ENCODE data around the gene EIF3K.

The EIF3K gene

DNA sequence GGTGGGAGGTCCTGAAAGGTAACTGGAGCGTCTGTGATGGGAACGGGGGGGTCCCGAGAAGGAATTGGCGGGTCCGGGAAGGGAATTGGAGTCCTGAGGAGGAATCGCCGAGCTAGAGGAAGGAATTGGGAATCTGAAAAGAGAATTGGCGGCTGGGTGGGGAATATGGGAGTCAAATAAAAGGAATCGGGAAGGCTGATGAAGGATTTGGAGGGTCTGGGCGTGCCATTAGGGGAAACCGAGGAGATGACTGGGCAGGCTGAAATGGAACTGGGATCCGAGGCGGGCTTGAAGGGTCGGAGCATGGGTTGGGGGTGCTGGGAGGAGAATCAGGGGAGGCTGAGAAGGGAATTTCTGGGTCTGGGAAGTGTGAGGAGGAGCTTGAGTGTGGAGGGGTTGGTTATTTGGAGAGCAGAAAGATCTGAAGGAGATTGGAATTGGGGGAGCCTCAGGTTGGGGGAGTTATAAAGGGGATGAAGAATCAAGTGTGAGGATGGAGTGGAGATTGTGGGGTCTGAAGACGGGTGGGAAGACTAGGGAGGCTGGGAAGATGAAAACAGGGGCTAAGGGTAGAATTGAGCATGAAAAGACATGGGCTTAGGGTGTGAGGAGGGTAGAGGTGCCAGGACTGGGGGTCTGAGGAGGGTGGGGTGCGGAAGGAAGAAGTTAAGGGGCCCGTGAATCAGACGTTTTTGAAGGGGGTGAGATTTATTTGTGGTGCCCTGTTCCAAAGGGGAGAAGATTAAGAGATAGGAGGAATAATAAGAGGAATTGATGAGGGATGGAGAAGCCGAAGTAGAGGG is 29.2 kb downstream of the EIF3K start (continued):
- TF ChIP-seq ZNF433 (tag by site-specific recombination; IDR thresholded peaks at IDR 0.05; ENCODE audit: low read depth), result no peak
- no peak for TF ChIP-seq ZNF221 (tag by site-specific recombination; IDR thresholded peaks at IDR 0.05; ENCODE audit: borderline replicate concordance)
- TF ChIP-seq, protein P1, sequence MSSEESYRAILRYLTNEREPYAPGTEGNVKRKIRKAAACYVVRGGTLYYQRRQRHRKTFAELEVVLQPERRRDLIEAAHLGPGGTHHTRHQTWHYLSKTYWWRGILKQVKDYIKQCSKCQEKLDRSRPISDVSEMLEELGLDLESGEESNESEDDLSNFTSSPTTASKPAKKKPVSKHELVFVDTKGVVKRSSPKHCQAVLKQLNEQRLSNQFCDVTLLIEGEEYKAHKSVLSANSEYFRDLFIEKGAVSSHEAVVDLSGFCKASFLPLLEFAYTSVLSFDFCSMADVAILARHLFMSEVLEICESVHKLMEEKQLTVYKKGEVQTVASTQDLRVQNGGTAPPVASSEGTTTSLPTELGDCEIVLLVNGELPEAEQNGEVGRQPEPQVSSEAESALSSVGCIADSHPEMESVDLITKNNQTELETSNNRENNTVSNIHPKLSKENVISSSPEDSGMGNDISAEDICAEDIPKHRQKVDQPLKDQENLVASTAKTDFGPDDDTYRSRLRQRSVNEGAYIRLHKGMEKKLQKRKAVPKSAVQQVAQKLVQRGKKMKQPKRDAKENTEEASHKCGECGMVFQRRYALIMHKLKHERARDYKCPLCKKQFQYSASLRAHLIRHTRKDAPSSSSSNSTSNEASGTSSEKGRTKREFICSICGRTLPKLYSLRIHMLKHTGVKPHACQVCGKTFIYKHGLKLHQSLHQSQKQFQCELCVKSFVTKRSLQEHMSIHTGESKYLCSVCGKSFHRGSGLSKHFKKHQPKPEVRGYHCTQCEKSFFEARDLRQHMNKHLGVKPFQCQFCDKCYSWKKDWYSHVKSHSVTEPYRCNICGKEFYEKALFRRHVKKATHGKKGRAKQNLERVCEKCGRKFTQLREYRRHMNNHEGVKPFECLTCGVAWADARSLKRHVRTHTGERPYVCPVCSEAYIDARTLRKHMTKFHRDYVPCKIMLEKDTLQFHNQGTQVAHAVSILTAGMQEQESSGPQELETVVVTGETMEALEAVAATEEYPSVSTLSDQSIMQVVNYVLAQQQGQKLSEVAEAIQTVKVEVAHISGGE (tag by site-specific recombination; conservative IDR thresholded peaks at IDR 0.05; ENCODE audit: low read depth), result 0 out of 2 replicates have a peak, but pooled peaks have one; percentile 9
- TF ChIP-seq, protein P2, sequence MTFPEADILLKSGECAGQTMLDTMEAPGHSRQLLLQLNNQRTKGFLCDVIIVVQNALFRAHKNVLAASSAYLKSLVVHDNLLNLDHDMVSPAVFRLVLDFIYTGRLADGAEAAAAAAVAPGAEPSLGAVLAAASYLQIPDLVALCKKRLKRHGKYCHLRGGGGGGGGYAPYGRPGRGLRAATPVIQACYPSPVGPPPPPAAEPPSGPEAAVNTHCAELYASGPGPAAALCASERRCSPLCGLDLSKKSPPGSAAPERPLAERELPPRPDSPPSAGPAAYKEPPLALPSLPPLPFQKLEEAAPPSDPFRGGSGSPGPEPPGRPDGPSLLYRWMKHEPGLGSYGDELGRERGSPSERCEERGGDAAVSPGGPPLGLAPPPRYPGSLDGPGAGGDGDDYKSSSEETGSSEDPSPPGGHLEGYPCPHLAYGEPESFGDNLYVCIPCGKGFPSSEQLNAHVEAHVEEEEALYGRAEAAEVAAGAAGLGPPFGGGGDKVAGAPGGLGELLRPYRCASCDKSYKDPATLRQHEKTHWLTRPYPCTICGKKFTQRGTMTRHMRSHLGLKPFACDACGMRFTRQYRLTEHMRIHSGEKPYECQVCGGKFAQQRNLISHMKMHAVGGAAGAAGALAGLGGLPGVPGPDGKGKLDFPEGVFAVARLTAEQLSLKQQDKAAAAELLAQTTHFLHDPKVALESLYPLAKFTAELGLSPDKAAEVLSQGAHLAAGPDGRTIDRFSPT (tag by site-specific recombination; IDR thresholded peaks at IDR 0.05), result peak; percentile 64
- peak; percentile 63; the same call in 1 of the 2 replicates for TF ChIP-seq IKZF3 (tag by site-specific recombination; IDR thresholded peaks at IDR 0.05)
- TF ChIP-seq ZNF112 (tag by site-specific recombination; IDR thresholded peaks at IDR 0.05), result no peak
- TF ChIP-seq, protein P3, sequence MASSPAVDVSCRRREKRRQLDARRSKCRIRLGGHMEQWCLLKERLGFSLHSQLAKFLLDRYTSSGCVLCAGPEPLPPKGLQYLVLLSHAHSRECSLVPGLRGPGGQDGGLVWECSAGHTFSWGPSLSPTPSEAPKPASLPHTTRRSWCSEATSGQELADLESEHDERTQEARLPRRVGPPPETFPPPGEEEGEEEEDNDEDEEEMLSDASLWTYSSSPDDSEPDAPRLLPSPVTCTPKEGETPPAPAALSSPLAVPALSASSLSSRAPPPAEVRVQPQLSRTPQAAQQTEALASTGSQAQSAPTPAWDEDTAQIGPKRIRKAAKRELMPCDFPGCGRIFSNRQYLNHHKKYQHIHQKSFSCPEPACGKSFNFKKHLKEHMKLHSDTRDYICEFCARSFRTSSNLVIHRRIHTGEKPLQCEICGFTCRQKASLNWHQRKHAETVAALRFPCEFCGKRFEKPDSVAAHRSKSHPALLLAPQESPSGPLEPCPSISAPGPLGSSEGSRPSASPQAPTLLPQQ (tag by site-specific recombination; IDR thresholded peaks at IDR 0.05), result no peak; the same call in 1 of the 2 replicates
- no peak for TF ChIP-seq ZNF549 (tag by site-specific recombination; IDR thresholded peaks at IDR 0.05)

DNA sequence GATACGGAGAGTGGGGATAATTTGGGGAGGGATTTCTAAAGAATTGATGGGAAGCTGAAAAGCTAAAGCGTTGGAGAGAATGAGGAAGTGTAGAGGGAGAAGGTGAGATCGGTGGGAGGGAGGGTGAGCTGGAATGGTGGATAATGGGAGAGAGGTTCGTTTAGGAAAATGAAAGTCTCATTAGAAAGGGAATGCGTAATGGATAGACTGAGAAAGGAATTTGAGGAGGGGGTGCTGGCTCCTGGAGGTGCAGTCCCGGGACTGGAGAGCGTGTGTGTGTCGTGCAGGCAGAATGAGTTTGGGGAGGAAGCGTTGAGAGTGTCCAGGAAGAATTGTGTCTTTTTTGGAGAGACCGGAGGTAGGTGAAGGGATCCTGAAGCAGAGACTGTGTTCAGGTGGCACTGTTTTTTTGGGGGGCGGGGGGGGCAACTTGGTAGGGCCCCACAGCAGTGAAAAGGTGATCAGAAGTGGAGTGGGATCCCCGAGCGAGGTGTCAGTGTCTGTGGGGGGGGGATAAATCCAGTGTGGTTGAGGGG is 29.8 kb downstream of the EIF3K start:
- Histone ChIP-seq H3K36me3 (ENCODE audit: control insufficient read depth in 2 of 2, insufficient read depth in 1 of 2, low read length in 2 of 2) (peaks cover 0 to 5% of the 10 kb centered on the region in 2 experiments; a peak in 1 of 3 replicates), H3K4me1 (ENCODE audit: control insufficient read depth, insufficient read depth, low read length) (peaks cover 50% of the 10 kb centered on the region), H3K9me3 (ENCODE audit: control insufficient read depth, insufficient read depth, low read depth, low read length) (peaks cover 2% of the 10 kb centered on the region; the same call in 1 of the 2 replicates), H3K27ac (ENCODE audit: extremely low read depth, low read depth, low read length) (peak overlapping the region; percentile 96; the same call in 1 of the 2 replicates), H3K4me3 (ENCODE audit: low read depth, low read length) (peak overlapping the region; percentile 84)
- CTCF ChIA-PET, result interaction anchor here (0.8 to 8.2 kb wide), 11 partner anchors 9 to 246 kb away, joined by 3 to 85 read pairs (median 6); partner anchors contain the start of gene FAM98C
- POLR2A ChIA-PET, result interaction anchor here (0.6 to 6.3 kb wide), 23 partner anchors 10 to 282 kb away, joined by 3 to 122 read pairs (median 11); partner anchors contain the start of genes ECH1, EIF3K, MAP4K1 and MRPS12
- TF ChIP-seq, protein P4, sequence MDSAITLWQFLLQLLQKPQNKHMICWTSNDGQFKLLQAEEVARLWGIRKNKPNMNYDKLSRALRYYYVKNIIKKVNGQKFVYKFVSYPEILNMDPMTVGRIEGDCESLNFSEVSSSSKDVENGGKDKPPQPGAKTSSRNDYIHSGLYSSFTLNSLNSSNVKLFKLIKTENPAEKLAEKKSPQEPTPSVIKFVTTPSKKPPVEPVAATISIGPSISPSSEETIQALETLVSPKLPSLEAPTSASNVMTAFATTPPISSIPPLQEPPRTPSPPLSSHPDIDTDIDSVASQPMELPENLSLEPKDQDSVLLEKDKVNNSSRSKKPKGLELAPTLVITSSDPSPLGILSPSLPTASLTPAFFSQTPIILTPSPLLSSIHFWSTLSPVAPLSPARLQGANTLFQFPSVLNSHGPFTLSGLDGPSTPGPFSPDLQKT (IDR thresholded peaks at IDR 0.05; ENCODE audit: borderline replicate concordance, low read depth, low read length), result no peak
- TF ChIP-seq ZNF629 (tag by site-specific recombination; IDR thresholded peaks at IDR 0.05) (no peak), ZNF335 (tag by site-specific recombination; conservative IDR thresholded peaks at IDR 0.05) (no peak; the same call in 1 of the 2 replicates), ZNF423 (tag by site-specific recombination; IDR thresholded peaks at IDR 0.05) (no peak), ZNF777 (tag by site-specific recombination; IDR thresholded peaks at IDR 0.05; ENCODE audit: borderline replicate concordance) (no peak; the same call in 1 of the 2 replicates), ZNF24 (tag by site-specific recombination; IDR thresholded peaks at IDR 0.05) (no peak), ZEB2 (tag by site-specific recombination; IDR thresholded peaks at IDR 0.05) (no peak; the same call in 1 of the 2 replicates), ZNF341 (tag by site-specific recombination; IDR thresholded peaks at IDR 0.05; ENCODE audit: low read depth) (peak; percentile 49)
- TF ChIP-seq, protein P5, sequence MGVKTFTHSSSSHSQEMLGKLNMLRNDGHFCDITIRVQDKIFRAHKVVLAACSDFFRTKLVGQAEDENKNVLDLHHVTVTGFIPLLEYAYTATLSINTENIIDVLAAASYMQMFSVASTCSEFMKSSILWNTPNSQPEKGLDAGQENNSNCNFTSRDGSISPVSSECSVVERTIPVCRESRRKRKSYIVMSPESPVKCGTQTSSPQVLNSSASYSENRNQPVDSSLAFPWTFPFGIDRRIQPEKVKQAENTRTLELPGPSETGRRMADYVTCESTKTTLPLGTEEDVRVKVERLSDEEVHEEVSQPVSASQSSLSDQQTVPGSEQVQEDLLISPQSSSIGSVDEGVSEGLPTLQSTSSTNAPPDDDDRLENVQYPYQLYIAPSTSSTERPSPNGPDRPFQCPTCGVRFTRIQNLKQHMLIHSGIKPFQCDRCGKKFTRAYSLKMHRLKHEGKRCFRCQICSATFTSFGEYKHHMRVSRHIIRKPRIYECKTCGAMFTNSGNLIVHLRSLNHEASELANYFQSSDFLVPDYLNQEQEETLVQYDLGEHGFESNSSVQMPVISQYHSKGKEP (tag by site-specific recombination; IDR thresholded peaks at IDR 0.05), result no peak
- TF ChIP-seq, protein P6, sequence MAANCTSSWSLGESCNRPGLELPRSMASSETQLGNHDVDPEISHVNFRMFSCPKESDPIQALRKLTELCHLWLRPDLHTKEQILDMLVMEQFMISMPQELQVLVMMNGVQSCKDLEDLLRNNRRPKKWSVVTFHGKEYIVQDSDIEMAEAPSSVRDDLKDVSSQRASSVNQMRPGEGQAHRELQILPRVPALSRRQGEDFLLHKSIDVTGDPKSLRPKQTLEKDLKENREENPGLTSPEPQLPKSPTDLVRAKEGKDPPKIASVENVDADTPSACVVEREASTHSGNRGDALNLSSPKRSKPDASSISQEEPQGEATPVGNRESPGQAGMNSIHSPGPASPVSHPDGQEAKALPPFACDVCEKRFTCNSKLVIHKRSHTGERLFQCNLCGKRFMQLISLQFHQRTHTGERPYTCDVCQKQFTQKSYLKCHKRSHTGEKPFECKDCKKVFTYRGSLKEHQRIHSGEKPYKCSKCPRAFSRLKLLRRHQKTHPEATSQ (tag by site-specific recombination; IDR thresholded peaks at IDR 0.05), result no peak
- TF ChIP-seq, protein P7, sequence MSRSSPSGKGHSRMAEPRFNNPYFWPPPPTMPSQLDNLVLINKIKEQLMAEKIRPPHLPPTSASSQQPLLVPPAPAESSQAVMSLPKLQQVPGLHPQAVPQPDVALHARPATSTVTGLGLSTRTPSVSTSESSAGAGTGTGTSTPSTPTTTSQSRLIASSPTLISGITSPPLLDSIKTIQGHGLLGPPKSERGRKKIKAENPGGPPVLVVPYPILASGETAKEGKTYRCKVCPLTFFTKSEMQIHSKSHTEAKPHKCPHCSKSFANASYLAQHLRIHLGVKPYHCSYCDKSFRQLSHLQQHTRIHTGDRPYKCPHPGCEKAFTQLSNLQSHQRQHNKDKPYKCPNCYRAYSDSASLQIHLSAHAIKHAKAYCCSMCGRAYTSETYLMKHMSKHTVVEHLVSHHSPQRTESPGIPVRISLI (tag by site-specific recombination; IDR thresholded peaks at IDR 0.05), result no peak
- TF ChIP-seq, protein P8, sequence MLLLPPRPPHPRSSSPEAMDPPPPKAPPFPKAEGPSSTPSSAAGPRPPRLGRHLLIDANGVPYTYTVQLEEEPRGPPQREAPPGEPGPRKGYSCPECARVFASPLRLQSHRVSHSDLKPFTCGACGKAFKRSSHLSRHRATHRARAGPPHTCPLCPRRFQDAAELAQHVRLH (tag by site-specific recombination; IDR thresholded peaks at IDR 0.05), result peak; percentile 6

All from HEK293 (cell line).